ENCODE data around the gene SDK1. TPM values are rescaled to one million over a fixed set of nuclear protein-coding genes. Genes with fewer than 3 reads are reported as not detected.

SDK1 gene
- total RNA-seq, 1 donor from 2014 or later: 1.3 TPM

GRCh38 chr7:3641582-3641981 is 340.5 kb downstream of the SDK1 start:
- Mint-ChIP-seq H3K4me1 (no peaks in the 10 kb centered on the region), H3K4me3 (no peak overlapping the region), H3K36me3 (ENCODE audit: low read depth) (no peaks in the 10 kb centered on the region), H3K27ac (no peak overlapping the region), H3K27me3 (peaks cover 12% of the 10 kb centered on the region), H3K9me3 (no peaks in the 10 kb centered on the region)
- CTCF ChIA-PET: no interaction called here
- ATAC-seq (ENCODE audit: low read depth) (no peak), DNase-seq (no peak)
- TF ChIP-seq, protein P1, sequence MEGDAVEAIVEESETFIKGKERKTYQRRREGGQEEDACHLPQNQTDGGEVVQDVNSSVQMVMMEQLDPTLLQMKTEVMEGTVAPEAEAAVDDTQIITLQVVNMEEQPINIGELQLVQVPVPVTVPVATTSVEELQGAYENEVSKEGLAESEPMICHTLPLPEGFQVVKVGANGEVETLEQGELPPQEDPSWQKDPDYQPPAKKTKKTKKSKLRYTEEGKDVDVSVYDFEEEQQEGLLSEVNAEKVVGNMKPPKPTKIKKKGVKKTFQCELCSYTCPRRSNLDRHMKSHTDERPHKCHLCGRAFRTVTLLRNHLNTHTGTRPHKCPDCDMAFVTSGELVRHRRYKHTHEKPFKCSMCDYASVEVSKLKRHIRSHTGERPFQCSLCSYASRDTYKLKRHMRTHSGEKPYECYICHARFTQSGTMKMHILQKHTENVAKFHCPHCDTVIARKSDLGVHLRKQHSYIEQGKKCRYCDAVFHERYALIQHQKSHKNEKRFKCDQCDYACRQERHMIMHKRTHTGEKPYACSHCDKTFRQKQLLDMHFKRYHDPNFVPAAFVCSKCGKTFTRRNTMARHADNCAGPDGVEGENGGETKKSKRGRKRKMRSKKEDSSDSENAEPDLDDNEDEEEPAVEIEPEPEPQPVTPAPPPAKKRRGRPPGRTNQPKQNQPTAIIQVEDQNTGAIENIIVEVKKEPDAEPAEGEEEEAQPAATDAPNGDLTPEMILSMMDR (IDR thresholded peaks at IDR 0.05): no peak
- POLR2A ChIA-PET: no interaction called here
- intact Hi-C loops (cut with micrococcal nuclease): no loop called here

DNA sequence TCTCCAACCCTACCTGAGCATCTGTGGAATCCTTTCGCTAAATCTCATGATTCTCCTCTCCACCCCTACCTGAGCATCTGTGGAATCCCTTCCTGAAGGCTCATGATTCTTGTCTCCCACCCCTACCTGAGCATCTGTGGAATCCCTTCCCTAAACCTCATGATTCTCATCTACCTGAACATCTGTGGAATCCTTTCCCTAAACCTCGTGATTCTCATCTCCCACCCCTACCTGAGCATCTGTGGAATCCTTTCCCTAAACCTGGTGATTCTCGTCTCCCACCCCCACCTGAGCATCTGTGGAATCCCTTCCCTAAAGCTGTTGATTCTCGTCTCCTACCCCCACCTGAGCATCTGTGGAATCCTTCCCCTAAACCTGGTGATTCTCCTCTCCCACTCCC is 342.0 kb downstream of the SDK1 start:
- CTCF ChIA-PET: no interaction called here
- Mint-ChIP-seq H3K4me3 (no peak overlapping the region), H3K27ac (no peak overlapping the region), H3K9me3 (no peaks in the 10 kb centered on the region), H3K4me1 (no peaks in the 10 kb centered on the region), H3K27me3 (peaks cover 10% of the 10 kb centered on the region), H3K36me3 (ENCODE audit: low read depth) (no peaks in the 10 kb centered on the region)
- DNase-seq (no peak), ATAC-seq (ENCODE audit: low read depth) (no peak)
- POLR2A ChIA-PET: no interaction called here
- TF ChIP-seq, protein P1 (IDR thresholded peaks at IDR 0.05): no peak
- intact Hi-C loops (cut with micrococcal nuclease): no loop called here

- no peak overlapping the region for H3K4me3 Mint-ChIP-seq
- peaks cover 3% of the 10 kb centered on the region for H3K27me3 Mint-ChIP-seq
- no peaks in the 10 kb centered on the region for H3K36me3 Mint-ChIP-seq (ENCODE audit: low read depth)
- ChIA-PET POLR2A (no interaction called here), CTCF (no interaction called here)
- TF ChIP-seq, protein P1 (IDR thresholded peaks at IDR 0.05): no peak
- ATAC-seq (ENCODE audit: low read depth) (no peak), DNase-seq (no peak)
- H3K9me3 Mint-ChIP-seq: no peaks in the 10 kb centered on the region
- intact Hi-C loops (cut with micrococcal nuclease): no loop called here
- H3K4me1 Mint-ChIP-seq: no peaks in the 10 kb centered on the region
- H3K27ac Mint-ChIP-seq: no peak overlapping the region
These were observed 347.2 kb downstream of the SDK1 start for GRCh38 chr7:3648276-3648675.

- ChIA-PET CTCF (interaction anchor here (0.6 kb wide), 1 partner anchor 169 kb away, joined by 3 read pairs; no protein-coding TSS in a partner anchor), POLR2A (no interaction called here)
- no peaks in the 10 kb centered on the region for H3K9me3 Mint-ChIP-seq
- no peaks in the 10 kb centered on the region for H3K4me1 Mint-ChIP-seq
- intact Hi-C loops (cut with micrococcal nuclease): loop anchor here (1.0 kb wide), 1 partner anchor 167 kb away; no protein-coding TSS in a partner anchor
- no peak overlapping the region for H3K4me3 Mint-ChIP-seq
- H3K27ac Mint-ChIP-seq: no peak overlapping the region
- ATAC-seq (ENCODE audit: low read depth) (no peak), DNase-seq (no peak)
- TF ChIP-seq, protein P1 (IDR thresholded peaks at IDR 0.05): no peak
- H3K27me3 Mint-ChIP-seq: no peaks in the 10 kb centered on the region
- no peaks in the 10 kb centered on the region for H3K36me3 Mint-ChIP-seq (ENCODE audit: low read depth)
These were observed 348.2 kb downstream of the SDK1 start for GRCh38 chr7:3649250-3649649.

- ChIA-PET POLR2A (no interaction called here), CTCF (interaction anchor here (0.6 kb wide), 1 partner anchor 170 kb away, joined by 3 read pairs; no protein-coding TSS in a partner anchor)
- no peak for ATAC-seq (ENCODE audit: low read depth)
- H3K27me3 Mint-ChIP-seq: no peaks in the 10 kb centered on the region
- H3K27ac Mint-ChIP-seq: no peak overlapping the region
- H3K9me3 Mint-ChIP-seq: no peaks in the 10 kb centered on the region
- H3K4me1 Mint-ChIP-seq: no peaks in the 10 kb centered on the region
- no peak overlapping the region for H3K4me3 Mint-ChIP-seq
- no peak for DNase-seq
- intact Hi-C loops (cut with micrococcal nuclease): loop anchor here (1.0 kb wide), 1 partner anchor 168 kb away; no protein-coding TSS in a partner anchor
- TF ChIP-seq, protein P1 (IDR thresholded peaks at IDR 0.05): no peak
- H3K36me3 Mint-ChIP-seq (ENCODE audit: low read depth): no peaks in the 10 kb centered on the region
These were observed 348.8 kb downstream of the SDK1 start for GRCh38 chr7:3649678-3650440.

All from activated B cell treated with CpG ODN at 0.5 μM for 24 hours (primary cell).